K562 (cell line): ENCODE results near the gene ITGB2. TPM values are rescaled to one million over a fixed set of nuclear protein-coding genes. Genes with fewer than 3 reads are reported as not detected.

Experiments
- CUX1 ChIP-seq: fragments of 200-800 bp; sonication (Bioruptor generic); IDR thresholded peaks from 2 replicates; pipeline ENCODE4 v1.6.1; 2016; ENCODE audit warnings: missing genetic modification characterization, missing compliant biosample characterization
- HDGF ChIP-seq: fragments of 450-650 bp; IDR thresholded peaks from 2 replicates; pipeline ENCODE4 v1.6.1; 2016
- PML ChIP-seq: IDR thresholded peaks from 2 replicates; pipeline ENCODE4 v1.6.1; 2012; ENCODE audit warnings: low read length, inconsistent platforms
- SP2 ChIP-seq: IDR thresholded peaks from 2 replicates; pipeline ENCODE4 v1.6.1; 2011; ENCODE audit warnings: mild to moderate bottlenecking, low read depth, low read length, moderate library complexity; ENCODE audit not compliant: poor library complexity, severe bottlenecking; ENCODE audit errors: extremely low read depth
- SRF ChIP-seq, 2 experiments: fragments of 250-450, 450-650 bp in 1 of 2; sonication (Bioruptor Pico) in 1 of 2; sonication (generic) in 1 of 2; formaldehyde crosslinking; IDR thresholded peaks; 2 replicates each; pipeline versions ENCODE4 v1.5.0 to v1.5.1; 2020 to 2022; ENCODE audit warnings: mild to moderate bottlenecking in 1 of 2, missing genetic modification reagents in 1 of 2
- TARDBP ChIP-seq: fragments of 450-650 bp; IDR thresholded peaks from 2 replicates; pipeline ENCODE4 v1.6.1; 2016
- TEAD1 ChIP-seq, 2 experiments: fragments of 450-650 bp in 1 of 2; sonication (generic) in 1 of 2; formaldehyde crosslinking; IDR thresholded peaks; 2 replicates each; pipeline versions ENCODE4 v1.4.0 to v1.8.0; 2020 to 2022; ENCODE audit warnings: mild to moderate bottlenecking in 2 of 2, missing genetic modification reagents in 1 of 2
- ZBTB49 ChIP-seq: sonication (generic); formaldehyde crosslinking; IDR thresholded peaks from 2 replicates; pipeline ENCODE4 v1.8.0; 2022; ENCODE audit warnings: missing genetic modification reagents, mild to moderate bottlenecking, borderline replicate concordance
- ZNF212 ChIP-seq: fragments of 450-650 bp; formaldehyde crosslinking; IDR thresholded peaks from 2 replicates; pipeline ENCODE4 v1.4.0; 2020; ENCODE audit warnings: mild to moderate bottlenecking
- ZNF551 ChIP-seq: fragments of 250-450 bp; sonication (Bioruptor Pico); IDR thresholded peaks from 2 replicates; pipeline ENCODE4 v1.5.0; 2021; ENCODE audit warnings: mild to moderate bottlenecking, moderate library complexity
- ZNF609 ChIP-seq: sonication (generic); formaldehyde crosslinking; IDR thresholded peaks from 2 replicates; pipeline ENCODE4 v1.8.1; 2023; ENCODE audit warnings: missing genetic modification reagents, mild to moderate bottlenecking, borderline replicate concordance
- ZNF740 ChIP-seq, 3 experiments: fragments of 200-800 bp in 1 of 3; sonication (Bioruptor generic) in 1 of 3; sonication (generic) in 1 of 3; formaldehyde crosslinking in 1 of 3; IDR thresholded peaks; 2 replicates each; pipeline versions ENCODE4 v1.6.1 to v1.8.0; 2016 to 2022; ENCODE audit warnings: mild to moderate bottlenecking in 2 of 3, missing compliant biosample characterization in 2 of 3, missing genetic modification characterization in 2 of 3, missing genetic modification reagents in 1 of 3
- polyA plus RNA-seq, 8 experiments: library from polyadenylated mRNA; depleted of rRNA in 4 of 8; stranded (reverse) in 5 of 8; unstranded in 3 of 8; fragments of >200 nt; fragmentation: Nextera tagmentation in 2 of 8; fragmentation: Illumina TruSeq in 1 of 8; extraction: Ambion mirVana in 2 of 8; extraction: Trizol in 1 of 8; gene quantifications; 2 replicates each; pipeline versions ENCODE4 v1.2.1 to v1.2.3, GENCODE V29; 2011 to 2014; ENCODE audit warnings: inconsistent platforms in 1 of 8, missing spikeins in 1 of 8
- total RNA-seq, 7 experiments: library from RNA; depleted of rRNA in 6 of 7; stranded (reverse); fragments of >200 nt in 6 of 7; fragmentation: Illumina TruSeq in 2 of 7; extraction: Trizol in 2 of 7; gene quantifications; 2 replicates each; pipeline versions ENCODE4 v1.2.1 to v1.2.3, GENCODE V29; 2011 to 2021; ENCODE audit warnings: low replicate concordance in 1 of 7

The ITGB2 gene
- total and polyA plus RNA-seq, 9 of the 15 experiments (the other 6 are each of a cell fraction or from before 2014, with no cell fraction given): 0.07 to 1.3 (median 0.51) TPM; not detected in 2

GRCh38 chr21:44939532-44940115, 18.9 kb upstream of the ITGB2 start, which contains the start of gene SLX9 (continued):
- TF ChIP-seq ZNF212 (0 out of 2 replicates have a peak, but pooled peaks have one; percentile 51), CUX1 (CRISPR knock-in tag) (no peak), ZBTB49 (CRISPR knock-in tag) (peak; percentile 95), SP2 (peak; percentile 24), ZNF740 (CRISPR knock-in tag; IDR thresholded peaks at IDR 0.05) (peak; percentile 37; the same call in 1 of the 2 replicates), ZNF740 (tag; IDR thresholded peaks at IDR 0.05) (no peak), SRF (CRISPR knock-in tag; IDR thresholded peaks at IDR 0.05) (peak; percentile 41 to 77; a peak in 3 of 4 replicates), PML (peak; percentile 71; the same call in 1 of the 2 replicates), TARDBP (peak; percentile 85), TEAD1 (CRISPR knock-in tag; IDR thresholded peaks at IDR 0.05) (peak; percentile 6 to 38; a peak in 1 of 4 replicates), ZNF551 (CRISPR knock-in tag) (no peak), HDGF (no peak), ZNF609 (CRISPR knock-in tag) (no peak)
